IMR-90 (cell line): ENCODE measurements around the gene SGCA. TPM values are rescaled to one million over a fixed set of nuclear protein-coding genes. Genes with fewer than 3 reads are reported as not detected.
A peak's percentile ranks its signal among the peaks of the same experiment; 100 is the strongest.

Experiments used
- ATAC-seq: fragments of 200-7000 bp; cut with Tn5 transposase; 2 replicates; pipeline ENCODE4 v1.9.1; 2020; ENCODE audit warnings: low read depth, mild to moderate bottlenecking, moderate library complexity
- BruUV-seq: library from RNA; stranded (reverse); fragments of 400-500 nt; replicated peaks from 2 replicates; lab custom pipeline; 2021; lab: Mats Ljungman, UMichigan
- CTCF ChIA-PET: fragments of 300-600 bp; formaldehyde crosslinking; extraction: SDS; loops from one replicate; lab custom pipeline; 2021; ENCODE audit warnings: antibody characterized with exemption; lab: Yijun Ruan, JAX
- POLR2A ChIA-PET: fragments of 300-600 bp; sonication (Branson Sonifier 250); formaldehyde crosslinking; loops from one replicate; lab custom pipeline; 2022; ENCODE audit warnings: antibody characterized with exemption; ENCODE audit not compliant: unreplicated experiment; lab: Charles Lee
- DNase-seq: peaks from one replicate; pipeline ENCODE4 v3.0.0; 2013
- H2AFZ ChIP-seq: replicated peaks from 2 replicates; pipeline ENCODE3; 2013; ENCODE audit warnings: low read length, mild to moderate bottlenecking; ENCODE audit not compliant: poor library complexity
- H2AK5ac ChIP-seq: 2 replicates; pipeline ENCODE4 v1.6.1; 2013; ENCODE audit warnings: low read depth, low read length, inconsistent platforms
- H2AK9ac ChIP-seq: replicated peaks from 2 replicates; pipeline ENCODE3; 2013; ENCODE audit warnings: mild to moderate bottlenecking, low read depth, low read length, moderate library complexity; ENCODE audit not compliant: poor library complexity
- H2BK120ac ChIP-seq: 2 replicates; pipeline ENCODE4 v1.6.1; 2013; ENCODE audit warnings: low read depth, low read length, inconsistent platforms
- H2BK15ac ChIP-seq: 3 replicates; pipeline ENCODE4 v1.6.1; 2013; ENCODE audit warnings: low read depth, low read length, inconsistent platforms
- H2BK20ac ChIP-seq: 2 replicates; pipeline ENCODE4 v1.6.1; 2013; ENCODE audit warnings: low read depth, mild to moderate bottlenecking, inconsistent platforms, low read length, moderate library complexity
- H2BK5ac ChIP-seq: 2 replicates; pipeline ENCODE4 v1.6.1; 2013; ENCODE audit warnings: mild to moderate bottlenecking, low read depth, low read length, inconsistent platforms; ENCODE audit not compliant: poor library complexity, severe bottlenecking
- H3K14ac ChIP-seq: replicated peaks from 2 replicates; pipeline ENCODE4 v1.6.1; 2013; ENCODE audit warnings: low read depth, low read length, inconsistent platforms
- H3K18ac ChIP-seq: 2 replicates; pipeline ENCODE4 v1.6.1; 2013; ENCODE audit warnings: low read depth, low read length, control low read depth
- H3K23ac ChIP-seq: 2 replicates; pipeline ENCODE4 v1.6.1; 2013; ENCODE audit warnings: low read depth, low read length, inconsistent platforms
- H3K27ac ChIP-seq: 2 replicates; pipeline ENCODE4 v1.5.1; 2013; ENCODE audit warnings: mild to moderate bottlenecking, control low read depth, low read length; ENCODE audit not compliant: insufficient read depth
- H3K27me3 ChIP-seq: 2 replicates; pipeline ENCODE4 v1.6.1; 2013; ENCODE audit warnings: low read length; ENCODE audit not compliant: control insufficient read depth, insufficient read depth
- H3K36me3 ChIP-seq: 2 replicates; pipeline ENCODE4 v1.6.1; 2013; ENCODE audit warnings: low read length, mixed read lengths; ENCODE audit not compliant: control insufficient read depth, insufficient read depth
- H3K4ac ChIP-seq: 2 replicates; pipeline ENCODE4 v1.6.1; 2013; ENCODE audit warnings: low read depth, low read length, inconsistent platforms
- H3K4me1 ChIP-seq: 2 replicates; pipeline ENCODE4 v1.6.1; 2013; ENCODE audit warnings: low read length, mixed read lengths; ENCODE audit not compliant: control insufficient read depth, insufficient read depth
- H3K4me2 ChIP-seq: 2 replicates; pipeline ENCODE4 v1.6.1; 2013; ENCODE audit warnings: low read depth, mild to moderate bottlenecking, control low read depth, low read length, moderate library complexity
- H3K4me3 ChIP-seq: 2 replicates; pipeline ENCODE4 v1.5.1; 2013; ENCODE audit warnings: low read depth, mild to moderate bottlenecking, control low read depth, low read length, moderate library complexity; ENCODE audit not compliant: insufficient read depth
- H3K56ac ChIP-seq: 2 replicates; pipeline ENCODE4 v1.6.1; 2013; ENCODE audit warnings: low read length, inconsistent platforms; ENCODE audit not compliant: insufficient read depth; ENCODE audit errors: extremely low read depth
- H3K79me1 ChIP-seq, 2 experiments: 2 replicates each; pipeline ENCODE4 v1.6.1; 2013; ENCODE audit warnings: low read length in 2 of 2, inconsistent platforms in 1 of 2, low read depth in 1 of 2
- H3K9ac ChIP-seq: 2 replicates; pipeline ENCODE4 v1.6.1; 2013; ENCODE audit warnings: low read depth, low read length, control low read depth
- H3K9me1 ChIP-seq: 2 replicates; pipeline ENCODE4 v1.6.1; 2013; ENCODE audit warnings: low read length, inconsistent platforms; ENCODE audit not compliant: insufficient read depth
- H3K9me3 ChIP-seq: 2 replicates; pipeline ENCODE4 v1.6.1; 2013; ENCODE audit warnings: low read length; ENCODE audit not compliant: control insufficient read depth, insufficient read depth
- H4K20me1 ChIP-seq: 2 replicates; pipeline ENCODE4 v1.6.1; 2013; ENCODE audit warnings: low read length, inconsistent platforms; ENCODE audit not compliant: insufficient read depth
- H4K5ac ChIP-seq: 2 replicates; pipeline ENCODE4 v1.6.1; 2013; ENCODE audit warnings: mild to moderate bottlenecking, low read depth, low read length, control low read depth
- H4K8ac ChIP-seq, 2 experiments: 2 replicates each; pipeline ENCODE4 v1.6.1; 2013; ENCODE audit warnings: low read depth in 2 of 2, low read length in 2 of 2, control low read depth in 1 of 2, inconsistent platforms in 1 of 2
- H4K91ac ChIP-seq: 2 replicates; pipeline ENCODE4 v1.6.1; 2013; ENCODE audit warnings: low read depth, low read length, inconsistent platforms; ENCODE audit not compliant: insufficient read depth
- BHLHE40 ChIP-seq: fragments of 150-350 bp; IDR thresholded peaks from 2 replicates; pipeline ENCODE4 v1.6.1; 2016; ENCODE audit warnings: mild to moderate bottlenecking, low read depth, low read length
- CHD1 ChIP-seq: IDR thresholded peaks from 2 replicates; pipeline ENCODE4 v1.6.1; 2012; ENCODE audit warnings: low read depth, low read length, improper control_type of control experiment
- CTCF ChIP-seq: conservative IDR thresholded peaks from 2 replicates; pipeline ENCODE4 v1.5.1; 2012; ENCODE audit warnings: mild to moderate bottlenecking, low read depth, low read length, improper control_type of control experiment
- ELK1 ChIP-seq: fragments of 150-350 bp; IDR thresholded peaks from 2 replicates; pipeline ENCODE4 v1.6.1; 2016; ENCODE audit warnings: low read depth, mild to moderate bottlenecking, low read length, moderate library complexity, borderline replicate concordance
- MAFK ChIP-seq: IDR thresholded peaks from 2 replicates; pipeline ENCODE4 v1.6.1; 2012; ENCODE audit warnings: low read depth, low read length, improper control_type of control experiment
- MXI1 ChIP-seq: IDR thresholded peaks from 2 replicates; pipeline ENCODE4 v1.6.1; 2012; ENCODE audit warnings: low read depth, mild to moderate bottlenecking, low read length, moderate library complexity, borderline replicate concordance
- NFE2L2 ChIP-seq: fragments of 150-350 bp; IDR thresholded peaks from 2 replicates; pipeline ENCODE4 v1.6.1; 2016; ENCODE audit warnings: low read depth, mild to moderate bottlenecking, low read length
- POLR2A ChIP-seq: IDR thresholded peaks from 2 replicates; pipeline ENCODE4 v1.6.1; 2012; ENCODE audit warnings: mild to moderate bottlenecking, low read depth, low read length
- RAD21 ChIP-seq: IDR thresholded peaks from 2 replicates; pipeline ENCODE4 v1.6.1; 2012; ENCODE audit warnings: low read length, improper control_type of control experiment
- RCOR1 ChIP-seq: IDR thresholded peaks from 2 replicates; pipeline ENCODE4 v1.6.1; 2012; ENCODE audit warnings: mild to moderate bottlenecking, low read length, improper control_type of control experiment; ENCODE audit not compliant: insufficient replicate concordance
- RFX5 ChIP-seq: IDR thresholded peaks from 2 replicates; pipeline ENCODE4 v1.8.0; 2012; ENCODE audit warnings: low read depth, mild to moderate bottlenecking, low read length, moderate library complexity
- WGBS, 2 experiments: methylation state at CpG; one replicate each; pipeline versions ENCODE4 v1.1.5 to v1.1.7; 2013; ENCODE audit warnings: missing lambda C conversion rate in 2 of 2; ENCODE audit not compliant: insufficient read length in 1 of 2; ENCODE audit errors: extremely low coverage in 2 of 2; 5-methylcytosine and 5-hydroxymethylcytosine counted together
- dilution Hi-C: fragments of 300-500 bp; cut with HindIII; formaldehyde crosslinking; loops from one replicate; pipeline ENCODE4 v1.14.3; 2018; ENCODE audit warnings: low sequenced_read_pairs; ENCODE audit not compliant: unreplicated experiment
- in situ Hi-C: fragments of 300-500 bp; cut with MboI; formaldehyde crosslinking; loops from 3 replicates; pipeline ENCODE4 v1.14.3; 2019; ENCODE audit warnings: low sequenced_read_pairs, inconsistent platforms, mixed read lengths
- intact Hi-C: fragments of 100-400 bp; cut with micrococcal nuclease; formaldehyde crosslinking; loops from 2 replicates; pipeline ENCODE4 v1.10.0; 2022
- polyA plus RNA-seq, 3 experiments: library from polyadenylated mRNA; depleted of rRNA; stranded (reverse); fragments of >200 nt; gene quantifications; 2 replicates each; pipeline ENCODE4 v1.2.3, GENCODE V29; 2012; ENCODE audit warnings: low replicate concordance in 1 of 3
- total RNA-seq: library from RNA; depleted of rRNA; stranded (reverse); fragments of >200 nt; gene quantifications from 2 replicates; pipeline ENCODE4 v1.2.3, GENCODE V29; 2012

Gene SGCA
- total and polyA plus RNA-seq, 2 of the 4 experiments (the other 2 are of a cell fraction): 0.19 TPM; not detected in 1

- TF ChIP-seq MXI1 (peak; percentile 42; the same call in 1 of the 2 replicates), RFX5 (no peak), CHD1 (no peak)
Observed at GRCh38 chr17:50148226-50149090, 17.3 kb upstream of the SGCA start (continued).

- in situ Hi-C loops: no loop called here
Observed at GRCh38 chr17:50149091-50149416, 16.8 kb upstream of the SGCA start.

More at GRCh38 chr17:50149091-50149416, 16.8 kb upstream of the SGCA start:
- Histone ChIP-seq H3K56ac (peak overlapping the region; percentile 69; the same call in 1 of the 2 replicates), H4K91ac (peak overlapping the region; percentile 48), H2AFZ (peak overlapping the region; percentile 64), H3K4me3 (peak overlapping the region; percentile 86), H2AK5ac (peak overlapping the region; percentile 94; the same call in 1 of the 2 replicates), H2BK5ac (peak overlapping the region; percentile 81), H3K79me1 (peaks cover 9 to 64% of the 10 kb centered on the region in 2 experiments; a peak in 3 of 4 replicates), H3K18ac (peak overlapping the region; percentile 55), H3K9ac (peak overlapping the region; percentile 92), H2BK15ac (no peak overlapping the region), H4K5ac (peak overlapping the region; percentile 45; the same call in 1 of the 2 replicates), H3K36me3 (peaks cover 13% of the 10 kb centered on the region), H3K4me1 (peaks cover 27% of the 10 kb centered on the region), H4K20me1 (peaks cover 51% of the 10 kb centered on the region), H3K4me2 (peak overlapping the region; percentile 89), H2AK9ac (peak overlapping the region; percentile 96), H4K8ac (peak overlapping the region in 1 of 2 experiments; percentile 44; a peak in 1 of 4 replicates), H3K4ac (peak overlapping the region; percentile 92), H2BK20ac (no peak overlapping the region), H3K14ac (peak overlapping the region; percentile 90), H3K9me3 (no peaks in the 10 kb centered on the region), H2BK120ac (0 out of 2 replicates have a peak overlapping the region, but pooled peaks have one; percentile 66), H3K27ac (peak overlapping the region; percentile 88), H3K23ac (peak overlapping the region; percentile 76; the same call in 1 of the 2 replicates), H3K27me3 (no peaks in the 10 kb centered on the region), H3K9me1 (peaks cover 7% of the 10 kb centered on the region; the same call in 1 of the 2 replicates)
- no peak for TF ChIP-seq ELK1
- no peak for TF ChIP-seq RAD21
- no peak for TF ChIP-seq NFE2L2
- no peak for TF ChIP-seq RCOR1
- no peak for TF ChIP-seq MAFK
- TF ChIP-seq CTCF: no peak
- no peak for TF ChIP-seq POLR2A
- TF ChIP-seq BHLHE40: no peak
- dilution Hi-C loops: no loop called here
- intact Hi-C loops: loop anchor here (2.0 kb wide), 1 partner anchor 54 kb away; the partner anchor contains the start of gene PDK2
- POLR2A ChIA-PET: no interaction called here
- DNase-seq (no peak), ATAC-seq (peak; percentile 2; the same call in 1 of the 2 replicates)
- 0% methylated on average over 8 of the region's 30 CpGs; no CpG with 5 or more reads in 1 of the 2 experiments for WGBS, 2 experiments
- CTCF ChIA-PET: interaction anchor here (1.6 kb wide), 1 partner anchor 10 kb away, joined by 5 read pairs; no protein-coding TSS in a partner anchor
- BruUV-seq: no TSS peak
